Measurements from ENCODE around the gene IGF2BP1.

DNA sequence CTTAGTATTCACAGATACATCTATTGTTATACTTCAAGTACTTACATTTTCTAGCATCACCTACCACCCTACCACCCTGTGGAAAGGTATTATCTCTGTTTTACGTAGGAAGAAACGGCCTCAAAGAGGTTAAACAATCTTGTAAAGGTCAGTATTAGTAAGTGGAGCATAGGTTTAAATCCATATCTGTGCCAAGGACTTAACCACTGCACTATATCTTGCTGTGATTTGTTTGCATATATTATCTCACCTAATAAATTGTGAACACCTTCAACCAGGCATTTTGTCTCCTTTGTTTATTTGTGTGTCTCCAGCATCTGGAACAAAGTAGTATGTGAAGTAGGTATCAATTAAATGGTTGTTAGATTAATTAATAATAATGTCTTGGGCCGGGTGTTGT is 27.3 kb downstream of the IGF2BP1 start:
- TF ChIP-seq, protein P1, sequence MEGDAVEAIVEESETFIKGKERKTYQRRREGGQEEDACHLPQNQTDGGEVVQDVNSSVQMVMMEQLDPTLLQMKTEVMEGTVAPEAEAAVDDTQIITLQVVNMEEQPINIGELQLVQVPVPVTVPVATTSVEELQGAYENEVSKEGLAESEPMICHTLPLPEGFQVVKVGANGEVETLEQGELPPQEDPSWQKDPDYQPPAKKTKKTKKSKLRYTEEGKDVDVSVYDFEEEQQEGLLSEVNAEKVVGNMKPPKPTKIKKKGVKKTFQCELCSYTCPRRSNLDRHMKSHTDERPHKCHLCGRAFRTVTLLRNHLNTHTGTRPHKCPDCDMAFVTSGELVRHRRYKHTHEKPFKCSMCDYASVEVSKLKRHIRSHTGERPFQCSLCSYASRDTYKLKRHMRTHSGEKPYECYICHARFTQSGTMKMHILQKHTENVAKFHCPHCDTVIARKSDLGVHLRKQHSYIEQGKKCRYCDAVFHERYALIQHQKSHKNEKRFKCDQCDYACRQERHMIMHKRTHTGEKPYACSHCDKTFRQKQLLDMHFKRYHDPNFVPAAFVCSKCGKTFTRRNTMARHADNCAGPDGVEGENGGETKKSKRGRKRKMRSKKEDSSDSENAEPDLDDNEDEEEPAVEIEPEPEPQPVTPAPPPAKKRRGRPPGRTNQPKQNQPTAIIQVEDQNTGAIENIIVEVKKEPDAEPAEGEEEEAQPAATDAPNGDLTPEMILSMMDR (IDR thresholded peaks at IDR 0.05; ENCODE audit: low read depth, low read length): no peak
- TF ChIP-seq MYC (IDR thresholded peaks at IDR 0.05; ENCODE audit: low read depth, low read length): no peak
- TF ChIP-seq, protein P2, sequence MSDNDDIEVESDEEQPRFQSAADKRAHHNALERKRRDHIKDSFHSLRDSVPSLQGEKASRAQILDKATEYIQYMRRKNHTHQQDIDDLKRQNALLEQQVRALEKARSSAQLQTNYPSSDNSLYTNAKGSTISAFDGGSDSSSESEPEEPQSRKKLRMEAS (IDR thresholded peaks at IDR 0.05; ENCODE audit: low read depth, low read length): no peak
- TF ChIP-seq POLR2A (IDR thresholded peaks at IDR 0.05; ENCODE audit: extremely low read depth, insufficient read length): no peak

All from NB4 (cell line).